GM23248 (cell line): Measurements from ENCODE around the gene GDPD4.

Experiments used
- EZH2 ChIP-seq: fragments of 200-600 bp; sonication (generic); IDR thresholded peaks from 2 replicates; pipeline ENCODE4 v1.6.1; 2018; ENCODE audit warnings: antibody characterized with exemption, mild to moderate bottlenecking; ENCODE audit not compliant: insufficient read depth, poor library complexity, severe bottlenecking
- EZH2phosphoT487 ChIP-seq: fragments of 200-600 bp; sonication (generic); IDR thresholded peaks from 2 replicates; pipeline ENCODE4 v1.6.1; 2018; ENCODE audit warnings: antibody characterized with exemption, moderate library complexity, mild to moderate bottlenecking, low read depth; ENCODE audit not compliant: insufficient read depth

GRCh38 chr11:77231800-77232199 is 69.7 kb downstream of the GDPD4 start:
- TF ChIP-seq EZH2phosphoT487 (no peak), EZH2 (no peak)
